Endothelial cell (in vitro differentiated cells): Measurements from ENCODE around the gene KRTAP1-3. TPM values are rescaled to one million over a fixed set of nuclear protein-coding genes. Genes with fewer than 3 reads are reported as not detected.
"Not testable (repeated sequence)": the region's sequence is repeated elsewhere in the genome, so short reads cannot be mapped to it uniquely, and the experiment has no call there.

Experiments
- DNase-seq: peaks from one replicate; pipeline ENCODE4 v3.0.0; 2021; ENCODE audit warnings: low spot score
- H3K27ac Mint-ChIP-seq: one replicate; pipeline ENCODE4 v1.8.0; 2021; ENCODE audit warnings: mixed read lengths, inconsistent platforms; ENCODE audit not compliant: unreplicated experiment
- H3K27me3 Mint-ChIP-seq: one replicate; pipeline ENCODE4 v1.8.0; 2021; ENCODE audit warnings: mild to moderate bottlenecking, moderate library complexity, mixed read lengths, inconsistent platforms; ENCODE audit not compliant: unreplicated experiment
- H3K36me3 Mint-ChIP-seq: one replicate; pipeline ENCODE4 v1.8.0; 2021; ENCODE audit warnings: mild to moderate bottlenecking, low read depth, mixed read lengths, inconsistent platforms; ENCODE audit not compliant: unreplicated experiment
- H3K4me1 Mint-ChIP-seq: one replicate; pipeline ENCODE4 v1.8.0; 2021; ENCODE audit warnings: mild to moderate bottlenecking, mixed read lengths, inconsistent platforms; ENCODE audit not compliant: unreplicated experiment
- H3K4me3 Mint-ChIP-seq: one replicate; pipeline ENCODE4 v1.8.0; 2021; ENCODE audit warnings: mild to moderate bottlenecking, mixed read lengths, inconsistent platforms; ENCODE audit not compliant: unreplicated experiment
- H3K9me3 Mint-ChIP-seq: one replicate; pipeline ENCODE4 v1.8.0; 2021; ENCODE audit warnings: mixed read lengths, inconsistent platforms; ENCODE audit not compliant: unreplicated experiment
- CTCF ChIP-seq: fragments of 200-600 bp; sonication (generic); IDR thresholded peaks from one replicate; pipeline ENCODE4 v1.5.0; 2021; ENCODE audit warnings: antibody characterized with exemption; ENCODE audit not compliant: unreplicated experiment
- total RNA-seq: library from RNA; stranded (reverse); fragmentation: NEBNext Ultra II Directional; extraction: Animal tissue kit (Norgen Biotek cat#: 25700); gene quantifications from one replicate; pipeline ENCODE4 v1.2.1, GENCODE V29; 2021; ENCODE audit not compliant: unreplicated experiment

Gene KRTAP1-3
- total RNA-seq, 1 donor from 2014 or later: not detected

GRCh38 chr17:41008811-41009210 is 25.9 kb downstream of the KRTAP1-3 start, which contains the start of gene KRTAP3-1:
TSS of gene KRTAP3-1 (minus strand) at chr17:41009128. CDS start at chr17:41009074, 54 bp downstream.
- no peak within 1 kb of the TSS for H3K27ac Mint-ChIP-seq
- H3K9me3 Mint-ChIP-seq: no peaks in the 10 kb centered on the region
- H3K4me3 Mint-ChIP-seq: no peak within 1 kb of the TSS
- no peaks in the 10 kb centered on the region for H3K4me1 Mint-ChIP-seq
- no peak for TF ChIP-seq CTCF
- no peaks in the 10 kb centered on the region for H3K27me3 Mint-ChIP-seq
- no peaks in the 10 kb centered on the region for H3K36me3 Mint-ChIP-seq
- no peak for DNase-seq

- Mint-ChIP-seq H3K9me3 (no peaks in the 10 kb centered on the region), H3K36me3 (no peaks in the 10 kb centered on the region), H3K4me1 (no peaks in the 10 kb centered on the region), H3K27me3 (peaks cover 2% of the 10 kb centered on the region), H3K4me3 (no peak overlapping the region), H3K27ac (no peak overlapping the region)
- no peak for TF ChIP-seq CTCF
- no peak for DNase-seq
These were observed 30.3 kb downstream of the KRTAP1-3 start for GRCh38 chr17:41004397-41004796.

- Mint-ChIP-seq H3K36me3 (no peaks in the 10 kb centered on the region), H3K4me3 (no peak overlapping the region), H3K27ac (no peak overlapping the region), H3K4me1 (no peaks in the 10 kb centered on the region), H3K9me3 (no peaks in the 10 kb centered on the region), H3K27me3 (peaks cover 2% of the 10 kb centered on the region)
- TF ChIP-seq CTCF: no peak
- DNase-seq: no peak
These were observed 30.7 kb downstream of the KRTAP1-3 start for GRCh38 chr17:41003926-41004325.

GRCh38 chr17:41002814-41003213 is 31.9 kb downstream of the KRTAP1-3 start:
- H3K36me3 Mint-ChIP-seq: no peaks in the 10 kb centered on the region
- no peak overlapping the region for H3K4me3 Mint-ChIP-seq
- H3K9me3 Mint-ChIP-seq: no peaks in the 10 kb centered on the region
- no peak for DNase-seq
- peaks cover 2% of the 10 kb centered on the region for H3K27me3 Mint-ChIP-seq
- H3K27ac Mint-ChIP-seq: no peak overlapping the region
- no peaks in the 10 kb centered on the region for H3K4me1 Mint-ChIP-seq
- TF ChIP-seq CTCF: no peak

- H3K27me3 Mint-ChIP-seq: peaks cover 2% of the 10 kb centered on the region
- H3K9me3 Mint-ChIP-seq: no peaks in the 10 kb centered on the region
- H3K27ac Mint-ChIP-seq: no peak overlapping the region
- no peak overlapping the region for H3K4me3 Mint-ChIP-seq
- no peaks in the 10 kb centered on the region for H3K36me3 Mint-ChIP-seq
- H3K4me1 Mint-ChIP-seq: no peaks in the 10 kb centered on the region
- DNase-seq: no peak
- no peak for TF ChIP-seq CTCF
These were observed 32.9 kb downstream of the KRTAP1-3 start for GRCh38 chr17:41001795-41002194.

GRCh38 chr17:40999563-40999962 is 35.1 kb downstream of the KRTAP1-3 start, which contains the start of gene KRTAP3-2:
TSS of gene KRTAP3-2 (minus strand) at chr17:40999906. CDS start at chr17:40999853, 53 bp downstream.
- H3K27ac Mint-ChIP-seq, H3K27me3 Mint-ChIP-seq, DNase-seq, H3K9me3 Mint-ChIP-seq, H3K4me3 Mint-ChIP-seq, H3K36me3 Mint-ChIP-seq, H3K4me1 Mint-ChIP-seq: not testable (repeated sequence)
